ENCODE results near the gene FOXP4. TPM values are rescaled to one million over a fixed set of nuclear protein-coding genes. Genes with fewer than 3 reads are reported as not detected.

FOXP4 gene
- total and polyA plus RNA-seq, 2 of the 13 experiments (the other 11 are each of a cell fraction or from before 2014, with no cell fraction given): 11.0 to 12.4 TPM

- TF ChIP-seq ZBTB25 (CRISPR knock-in tag; IDR thresholded peaks at IDR 0.05) (no peak), ZNF484 (CRISPR knock-in tag; IDR thresholded peaks at IDR 0.05; ENCODE audit: borderline replicate concordance, low read depth) (no peak), ZXDC (CRISPR knock-in tag; IDR thresholded peaks at IDR 0.05) (no peak), SMAD3 (CRISPR knock-in tag; IDR thresholded peaks at IDR 0.05) (no peak), PITX1 (CRISPR knock-in tag; IDR thresholded peaks at IDR 0.05) (no peak), ERF (CRISPR knock-in tag; IDR thresholded peaks at IDR 0.05) (peak; percentile 25; the same call in 1 of the 2 replicates), KLF9 (CRISPR knock-in tag; IDR thresholded peaks at IDR 0.05; ENCODE audit: low read depth) (no peak)
These were observed 5.0 kb downstream of the FOXP4 start (continued) for GRCh38 chr6:41551086-41551700.

- BruUV-seq (replicated peaks): no TSS peak
- H2AFZ ChIP-seq (ENCODE audit: low read length): no peak overlapping the region
- H3K9me3 ChIP-seq (ENCODE audit: low read length): no peaks in the 10 kb centered on the region
- CTCF ChIA-PET (ENCODE audit: low intra/inter-chr PET ratio, low total read pairs): no interaction called here
- in situ Hi-C loops (cut with HindIII; ENCODE audit: extremely low pct_ligation_motif_present, low pct_unique_long_range_greater_than_20kb) (no loop called here), intact Hi-C loops (cut with micrococcal nuclease; ENCODE audit: unreplicated experiment) (no loop called here)
- H3K4me3 ChIP-seq (replicated peaks in 1 of 3; ENCODE audit: insufficient read depth in 1 of 3, low read depth in 2 of 3, low read length in 3 of 3): no peak overlapping the region
- no peak for FAIRE-seq
- ATAC-seq: no peak
- WGBS (ENCODE audit: low lambda C conversion rate): 94% methylated on average over 8 of the region's 9 CpGs
- 0 out of 2 replicates have a peak overlapping the region, but pooled peaks have one; percentile 13 for H3K4me2 ChIP-seq (ENCODE audit: low read depth, low read length)
- no peaks in the 10 kb centered on the region for H3K27me3 ChIP-seq (ENCODE audit: control insufficient read depth in 1 of 2, insufficient read depth in 2 of 2, low read length in 2 of 2)
- POLR2A ChIA-PET: interaction anchor here (2.0 to 3.3 kb wide), 4 partner anchors 17 to 124 kb away, joined by 5 to 23 read pairs (median 6); no protein-coding TSS in a partner anchor
- H3K27ac ChIP-seq (ENCODE audit: extremely low read length, insufficient read depth, low read length): no peak overlapping the region
- peaks cover 27 to 65% of the 10 kb centered on the region in 2 experiments for H3K36me3 ChIP-seq (replicated peaks in 1 of 2; ENCODE audit: control insufficient read depth in 1 of 2, insufficient read depth in 2 of 2, low read length in 2 of 2)
- H3K9ac ChIP-seq (ENCODE audit: insufficient read depth, low read depth, low read length): no peak overlapping the region
- H4K20me1 ChIP-seq (ENCODE audit: insufficient read depth, low read length): peaks cover 81% of the 10 kb centered on the region
- peaks cover 93% of the 10 kb centered on the region for H3K79me2 ChIP-seq (ENCODE audit: insufficient read depth, low read length)
- peaks cover 74% of the 10 kb centered on the region for H3K4me1 ChIP-seq (ENCODE audit: insufficient read depth, low read length)
- no peak for DNase-seq (ENCODE audit: low spot score)
- TF ChIP-seq ZNF562 (CRISPR knock-in tag; IDR thresholded peaks at IDR 0.05; ENCODE audit: borderline replicate concordance): no peak
- TF ChIP-seq POLR2G (IDR thresholded peaks at IDR 0.05; ENCODE audit: low read depth, low read length): 0 out of 2 replicates have a peak, but pooled peaks have one; percentile 20
These were observed 5.7 kb downstream of the FOXP4 start for GRCh38 chr6:41551857-41552256.

Data from HepG2 (cell line).